Measurements from ENCODE around the gene PAF1. TPM values are rescaled to one million over a fixed set of nuclear protein-coding genes. Genes with fewer than 3 reads are reported as not detected.
A peak's percentile ranks its signal among the peaks of the same experiment; 100 is the strongest.

Gene PAF1
- total and polyA plus RNA-seq, 4 donors: 13.7 to 29.4 (median 18.9) TPM

DNA sequence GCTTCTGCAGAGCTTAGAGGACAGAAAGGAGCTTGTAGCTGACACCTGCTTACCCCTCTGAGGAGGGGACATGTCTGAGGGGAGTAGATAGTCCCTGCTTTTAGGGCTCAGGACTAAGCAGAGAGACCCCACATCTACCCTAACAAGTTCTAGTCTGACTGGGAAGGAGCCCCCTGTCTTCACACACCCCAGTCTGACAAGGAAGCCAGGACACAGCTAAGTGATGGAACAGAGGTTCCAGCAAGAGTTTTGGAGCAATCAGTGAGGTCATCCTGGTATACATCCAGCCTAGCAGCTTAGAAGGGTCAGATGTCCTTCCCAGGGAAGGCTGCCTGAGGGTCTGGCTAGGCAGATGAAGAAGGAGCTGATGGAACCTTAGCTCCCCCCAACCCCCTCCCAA, 15.0 kb downstream of the PAF1 start:
- H3K36me3 ChIP-seq (ENCODE audit: control insufficient read depth in 4 of 4, insufficient read depth in 3 of 4, low read depth in 1 of 4, low read length in 3 of 4): peaks cover 13 to 28% (median 23%) of the 10 kb centered on the region in 4 donors
- H3K4me3 ChIP-seq (ENCODE audit: low read depth in 1 of 3, low read length in 3 of 3): no peak overlapping the region
- H3K9ac ChIP-seq (ENCODE audit: low read depth in 1 of 2, low read length in 2 of 2): no peak overlapping the region
- peak overlapping the region in 1 of 2 donors; percentile 38 for H3K27ac ChIP-seq (ENCODE audit: low read depth in 1 of 2, low read length in 2 of 2)
- H3K4me1 ChIP-seq (ENCODE audit: control insufficient read depth in 4 of 4, insufficient read depth in 4 of 4, low read length in 3 of 4): peaks cover 17 to 60% (median 56%) of the 10 kb centered on the region in 4 donors
- H3K27me3 ChIP-seq (ENCODE audit: control insufficient read depth in 4 of 4, insufficient read depth in 4 of 4, low read length in 3 of 4): no peaks in the 10 kb centered on the region
- no peaks in the 10 kb centered on the region for H3K9me3 ChIP-seq (ENCODE audit: control insufficient read depth in 4 of 4, low read length in 3 of 4)
- TF ChIP-seq, protein P1, sequence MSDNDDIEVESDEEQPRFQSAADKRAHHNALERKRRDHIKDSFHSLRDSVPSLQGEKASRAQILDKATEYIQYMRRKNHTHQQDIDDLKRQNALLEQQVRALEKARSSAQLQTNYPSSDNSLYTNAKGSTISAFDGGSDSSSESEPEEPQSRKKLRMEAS (IDR thresholded peaks at IDR 0.05): no peak
- TF ChIP-seq EGR1 (IDR thresholded peaks at IDR 0.05; ENCODE audit: low read depth in 2 of 2) (no peak), TAF1 (conservative IDR thresholded peaks at IDR 0.05) (no peak), JUND (IDR thresholded peaks at IDR 0.05) (no peak), GABPA (IDR thresholded peaks at IDR 0.05 in 1 of 2, conservative IDR thresholded peaks at IDR 0.05 in 1 of 2) (no peak), FOXA1 (IDR thresholded peaks at IDR 0.05) (no peak), RXRA (IDR thresholded peaks at IDR 0.05) (no peak), ATF3 (IDR thresholded peaks at IDR 0.05) (no peak), FOXA2 (IDR thresholded peaks at IDR 0.05) (no peak), SP1 (IDR thresholded peaks at IDR 0.05) (no peak), NR2F2 (IDR thresholded peaks at IDR 0.05) (no peak), YY1 (IDR thresholded peaks at IDR 0.05) (no peak), HNF4G (IDR thresholded peaks at IDR 0.05) (no peak), HNF4A (conservative IDR thresholded peaks at IDR 0.05) (no peak), CTCF (IDR thresholded peaks at IDR 0.05; ENCODE audit: low read depth, low read length, missing input control) (no peak), RAD21 (IDR thresholded peaks at IDR 0.05) (no peak)
- TF ChIP-seq, protein P2, sequence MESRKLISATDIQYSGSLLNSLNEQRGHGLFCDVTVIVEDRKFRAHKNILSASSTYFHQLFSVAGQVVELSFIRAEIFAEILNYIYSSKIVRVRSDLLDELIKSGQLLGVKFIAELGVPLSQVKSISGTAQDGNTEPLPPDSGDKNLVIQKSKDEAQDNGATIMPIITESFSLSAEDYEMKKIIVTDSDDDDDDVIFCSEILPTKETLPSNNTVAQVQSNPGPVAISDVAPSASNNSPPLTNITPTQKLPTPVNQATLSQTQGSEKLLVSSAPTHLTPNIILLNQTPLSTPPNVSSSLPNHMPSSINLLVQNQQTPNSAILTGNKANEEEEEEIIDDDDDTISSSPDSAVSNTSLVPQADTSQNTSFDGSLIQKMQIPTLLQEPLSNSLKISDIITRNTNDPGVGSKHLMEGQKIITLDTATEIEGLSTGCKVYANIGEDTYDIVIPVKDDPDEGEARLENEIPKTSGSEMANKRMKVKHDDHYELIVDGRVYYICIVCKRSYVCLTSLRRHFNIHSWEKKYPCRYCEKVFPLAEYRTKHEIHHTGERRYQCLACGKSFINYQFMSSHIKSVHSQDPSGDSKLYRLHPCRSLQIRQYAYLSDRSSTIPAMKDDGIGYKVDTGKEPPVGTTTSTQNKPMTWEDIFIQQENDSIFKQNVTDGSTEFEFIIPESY (IDR thresholded peaks at IDR 0.05): no peak
- TF ChIP-seq, protein P3, sequence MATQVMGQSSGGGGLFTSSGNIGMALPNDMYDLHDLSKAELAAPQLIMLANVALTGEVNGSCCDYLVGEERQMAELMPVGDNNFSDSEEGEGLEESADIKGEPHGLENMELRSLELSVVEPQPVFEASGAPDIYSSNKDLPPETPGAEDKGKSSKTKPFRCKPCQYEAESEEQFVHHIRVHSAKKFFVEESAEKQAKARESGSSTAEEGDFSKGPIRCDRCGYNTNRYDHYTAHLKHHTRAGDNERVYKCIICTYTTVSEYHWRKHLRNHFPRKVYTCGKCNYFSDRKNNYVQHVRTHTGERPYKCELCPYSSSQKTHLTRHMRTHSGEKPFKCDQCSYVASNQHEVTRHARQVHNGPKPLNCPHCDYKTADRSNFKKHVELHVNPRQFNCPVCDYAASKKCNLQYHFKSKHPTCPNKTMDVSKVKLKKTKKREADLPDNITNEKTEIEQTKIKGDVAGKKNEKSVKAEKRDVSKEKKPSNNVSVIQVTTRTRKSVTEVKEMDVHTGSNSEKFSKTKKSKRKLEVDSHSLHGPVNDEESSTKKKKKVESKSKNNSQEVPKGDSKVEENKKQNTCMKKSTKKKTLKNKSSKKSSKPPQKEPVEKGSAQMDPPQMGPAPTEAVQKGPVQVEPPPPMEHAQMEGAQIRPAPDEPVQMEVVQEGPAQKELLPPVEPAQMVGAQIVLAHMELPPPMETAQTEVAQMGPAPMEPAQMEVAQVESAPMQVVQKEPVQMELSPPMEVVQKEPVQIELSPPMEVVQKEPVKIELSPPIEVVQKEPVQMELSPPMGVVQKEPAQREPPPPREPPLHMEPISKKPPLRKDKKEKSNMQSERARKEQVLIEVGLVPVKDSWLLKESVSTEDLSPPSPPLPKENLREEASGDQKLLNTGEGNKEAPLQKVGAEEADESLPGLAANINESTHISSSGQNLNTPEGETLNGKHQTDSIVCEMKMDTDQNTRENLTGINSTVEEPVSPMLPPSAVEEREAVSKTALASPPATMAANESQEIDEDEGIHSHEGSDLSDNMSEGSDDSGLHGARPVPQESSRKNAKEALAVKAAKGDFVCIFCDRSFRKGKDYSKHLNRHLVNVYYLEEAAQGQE (IDR thresholded peaks at IDR 0.05): no peak
- no peak for DNase-seq (ENCODE audit: low spot score)

Measured in liver (tissue), 9 donors.